SU-DHL-6 (cell line): ENCODE results near the gene UACA.

Experiments
- EZH2phosphoT487 ChIP-seq: fragments of 200-600 bp; sonication (generic), shearing (Covaris generic); conservative IDR thresholded peaks from 2 replicates; pipeline ENCODE4 v1.6.1; 2018; ENCODE audit warnings: mild to moderate bottlenecking, antibody characterized with exemption, low read length, moderate library complexity, mixed read lengths
- TF ChIP-seq, protein P1 (sequence below): fragments of 200-600 bp; sonication (generic); IDR thresholded peaks from one replicate; pipeline ENCODE4 v1.5.1; 2017; ENCODE audit warnings: antibody characterized with exemption, mild to moderate bottlenecking, low read length, moderate library complexity; ENCODE audit not compliant: insufficient read depth, poor library complexity, severe bottlenecking

- TF ChIP-seq, protein P1, sequence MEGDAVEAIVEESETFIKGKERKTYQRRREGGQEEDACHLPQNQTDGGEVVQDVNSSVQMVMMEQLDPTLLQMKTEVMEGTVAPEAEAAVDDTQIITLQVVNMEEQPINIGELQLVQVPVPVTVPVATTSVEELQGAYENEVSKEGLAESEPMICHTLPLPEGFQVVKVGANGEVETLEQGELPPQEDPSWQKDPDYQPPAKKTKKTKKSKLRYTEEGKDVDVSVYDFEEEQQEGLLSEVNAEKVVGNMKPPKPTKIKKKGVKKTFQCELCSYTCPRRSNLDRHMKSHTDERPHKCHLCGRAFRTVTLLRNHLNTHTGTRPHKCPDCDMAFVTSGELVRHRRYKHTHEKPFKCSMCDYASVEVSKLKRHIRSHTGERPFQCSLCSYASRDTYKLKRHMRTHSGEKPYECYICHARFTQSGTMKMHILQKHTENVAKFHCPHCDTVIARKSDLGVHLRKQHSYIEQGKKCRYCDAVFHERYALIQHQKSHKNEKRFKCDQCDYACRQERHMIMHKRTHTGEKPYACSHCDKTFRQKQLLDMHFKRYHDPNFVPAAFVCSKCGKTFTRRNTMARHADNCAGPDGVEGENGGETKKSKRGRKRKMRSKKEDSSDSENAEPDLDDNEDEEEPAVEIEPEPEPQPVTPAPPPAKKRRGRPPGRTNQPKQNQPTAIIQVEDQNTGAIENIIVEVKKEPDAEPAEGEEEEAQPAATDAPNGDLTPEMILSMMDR: no peak
- TF ChIP-seq EZH2phosphoT487: no peak
Measured at GRCh38 chr15:70729164-70729563, 34.2 kb downstream of the UACA start.
